ENCODE measurements around the gene TMC6. TPM values are rescaled to one million over a fixed set of nuclear protein-coding genes. Genes with fewer than 3 reads are reported as not detected.

The TMC6 gene
- total RNA-seq, 1 experiment from 2014 or later, result 50.5 TPM

DNA sequence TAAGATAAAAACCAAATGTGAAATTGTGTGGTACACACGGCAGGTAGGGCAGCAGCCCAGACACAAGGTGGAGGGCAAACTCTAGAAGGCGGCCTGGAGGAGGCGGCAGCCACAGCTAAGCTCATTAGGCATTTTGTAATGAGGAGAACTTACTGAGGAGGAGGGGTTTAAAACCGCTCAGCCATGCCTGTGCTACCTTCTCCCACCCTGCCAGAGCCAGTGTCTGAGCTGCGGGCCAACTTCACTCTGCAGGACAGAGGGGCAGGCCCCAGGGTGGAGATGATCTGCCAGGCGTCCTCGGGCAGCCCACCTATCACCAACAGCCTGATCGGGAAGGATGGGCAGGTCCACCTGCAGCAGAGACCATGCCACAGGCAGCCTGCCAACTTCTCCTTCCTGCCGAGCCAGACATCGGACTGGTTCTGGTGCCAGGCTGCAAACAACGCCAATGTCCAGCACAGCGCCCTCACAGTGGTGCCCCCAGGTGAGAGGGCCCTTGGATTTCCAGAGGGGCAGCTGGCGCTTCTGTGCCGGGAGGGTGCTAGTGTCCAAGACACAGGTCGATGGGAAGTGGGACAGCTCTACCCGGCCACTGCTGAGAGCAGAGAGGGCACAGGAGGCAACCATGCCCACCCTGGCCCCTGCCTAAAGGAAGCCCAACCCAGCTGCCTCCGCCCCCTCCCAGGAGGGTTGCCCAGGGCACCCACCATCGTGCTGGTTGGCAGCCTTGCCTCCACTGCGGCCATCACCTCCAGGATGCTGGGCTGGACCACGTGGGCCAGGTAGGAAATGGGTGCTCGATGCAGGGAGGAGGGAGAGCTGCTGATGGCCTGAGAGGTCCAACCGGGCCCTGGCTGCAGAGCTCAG is 35.6 kb upstream of the TMC6 start:
- peak; percentile 57 for DNase-seq (ENCODE audit: low spot score)
- in situ Hi-C loops (cut with HindIII; ENCODE audit: low sequenced_read_pairs), result no loop called here

DNA sequence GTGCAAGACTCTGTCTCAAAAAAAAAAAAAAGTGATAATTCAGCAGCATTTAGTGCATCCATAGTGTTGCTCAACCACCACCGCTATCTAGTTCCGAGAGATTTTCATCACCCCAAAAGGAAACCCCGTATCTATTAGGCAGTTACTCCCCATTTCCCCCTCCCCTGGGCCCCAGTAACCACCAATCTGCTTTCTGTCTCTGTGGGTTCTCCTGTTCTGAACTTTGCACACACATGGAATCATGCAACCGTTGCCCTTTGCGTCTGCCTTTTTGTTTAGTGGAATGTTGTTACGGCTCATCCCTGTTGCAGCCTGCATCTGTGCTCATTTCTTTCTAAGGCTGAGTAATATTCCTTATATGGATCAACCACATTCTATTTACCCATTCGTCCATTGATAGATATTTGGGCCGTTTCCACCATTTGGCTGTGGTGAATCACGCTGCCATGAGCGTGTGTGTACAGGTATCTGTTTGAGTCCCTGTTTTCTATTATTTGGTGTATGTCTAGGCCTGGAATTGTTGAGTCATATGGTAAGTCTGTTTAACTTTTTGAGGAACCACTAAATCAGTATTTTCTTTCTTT is 31.1 kb upstream of the TMC6 start:
- DNase-seq (ENCODE audit: low spot score), result no peak
- in situ Hi-C loops (cut with HindIII; ENCODE audit: low sequenced_read_pairs), result no loop called here

DNA sequence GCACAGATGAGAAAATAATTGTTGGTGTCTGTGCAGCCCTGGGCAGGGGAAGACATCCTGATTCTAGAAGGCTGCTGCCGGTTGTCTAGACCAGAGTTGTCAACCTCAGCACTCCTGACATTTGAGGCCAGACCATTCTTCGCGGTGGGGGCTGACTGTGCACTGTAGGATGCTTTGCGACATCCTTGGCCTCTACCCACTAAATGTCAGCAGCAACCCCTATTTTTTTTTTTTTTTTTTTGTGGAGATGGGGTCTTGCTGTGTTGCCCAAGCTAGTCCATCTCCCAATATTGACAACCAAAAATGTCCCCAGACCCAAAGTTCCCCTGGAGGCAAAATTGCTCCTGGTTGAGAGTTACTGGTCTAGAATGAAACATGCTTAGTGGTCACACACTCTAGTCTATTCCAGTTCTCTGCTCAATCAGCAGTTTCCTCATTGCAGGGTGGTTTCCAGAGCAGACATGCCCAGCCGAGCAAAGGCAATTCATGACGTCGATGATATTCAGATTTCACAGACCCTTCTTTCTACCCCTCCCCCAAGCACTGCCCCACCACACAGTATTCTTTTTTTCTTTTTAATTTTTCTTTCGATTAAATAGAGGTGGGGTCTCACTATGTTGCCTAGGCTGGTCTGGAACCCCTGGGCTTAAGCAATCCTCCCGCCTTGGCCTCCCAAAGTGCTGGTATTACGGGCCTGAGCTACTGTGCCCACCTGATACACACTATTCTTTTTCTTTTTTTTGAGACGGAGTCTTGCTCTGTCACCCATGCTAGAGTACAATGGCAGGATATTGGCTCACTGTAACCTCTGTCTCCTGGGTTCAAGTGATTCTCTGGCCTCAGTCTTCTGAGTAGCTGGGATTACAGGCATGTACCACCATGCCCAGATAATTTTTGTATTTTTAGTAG is 26.6 kb upstream of the TMC6 start:
- in situ Hi-C loops (cut with HindIII; ENCODE audit: low sequenced_read_pairs), result no loop called here
- DNase-seq (ENCODE audit: low spot score), result no peak

DNA sequence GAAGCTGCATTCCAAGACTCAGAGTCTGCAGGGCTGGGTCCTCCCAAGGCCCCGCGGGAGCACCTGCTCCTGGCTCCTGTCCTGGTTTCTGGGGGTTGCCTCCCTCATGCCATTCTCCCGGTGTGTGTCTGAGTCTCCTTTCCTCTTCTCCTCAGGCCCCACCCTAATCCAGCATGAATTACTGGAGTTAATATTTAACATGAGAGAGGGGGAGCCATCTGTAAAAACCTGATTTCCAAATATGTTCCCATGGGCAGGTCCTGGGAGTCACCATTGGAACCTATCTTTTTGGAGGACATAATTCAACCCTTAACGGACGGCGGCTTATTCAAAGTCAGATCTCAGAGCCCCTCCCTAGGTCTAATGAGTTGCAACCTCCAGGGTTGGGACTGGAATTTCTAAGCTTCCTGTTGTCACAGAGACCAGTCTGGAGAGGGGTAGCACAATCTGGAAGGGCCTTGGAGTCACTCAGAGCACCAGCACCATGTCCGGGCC is 23.0 kb upstream of the TMC6 start:
- in situ Hi-C loops (cut with HindIII; ENCODE audit: low sequenced_read_pairs), result no loop called here

DNA sequence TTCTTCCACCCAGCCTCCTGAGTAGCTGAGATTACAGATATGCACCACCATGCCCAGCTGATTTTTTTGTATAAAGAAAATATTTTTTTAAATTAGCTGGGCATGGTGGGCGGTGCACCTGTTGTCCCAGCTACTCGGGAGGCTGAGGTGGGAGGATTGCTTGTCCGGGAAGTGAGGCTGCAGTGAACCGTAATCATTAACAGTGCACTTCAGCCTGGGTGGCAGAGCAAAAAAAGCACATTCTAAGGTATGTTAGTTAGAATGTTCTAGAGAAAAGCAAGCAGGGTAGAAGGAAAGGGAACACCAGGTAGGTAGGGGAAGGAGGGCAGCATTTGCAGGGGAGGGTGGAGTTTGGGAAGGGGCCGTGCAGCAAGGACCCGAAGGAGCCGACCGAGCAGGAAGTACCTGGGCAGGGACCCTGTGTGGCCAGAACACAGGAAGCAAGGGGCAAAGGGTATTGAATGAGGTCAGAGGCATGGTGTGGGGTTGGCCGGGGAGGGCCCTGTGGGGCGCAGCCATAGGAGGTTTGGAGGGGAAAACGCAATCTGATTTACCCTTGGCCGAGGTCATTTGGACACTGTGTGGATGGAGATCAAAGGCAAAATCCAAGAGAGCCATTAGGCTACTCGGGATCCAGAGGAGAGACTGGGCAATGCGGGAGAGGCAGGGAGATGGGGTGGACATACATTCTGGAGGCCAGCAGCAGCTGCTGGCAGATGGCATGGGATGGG is 19.9 kb upstream of the TMC6 start:
- DNase-seq (ENCODE audit: low spot score), result no peak
- in situ Hi-C loops (cut with HindIII; ENCODE audit: low sequenced_read_pairs), result no loop called here

More for the DNA sequence above, 23.0 kb upstream of the TMC6 start:
- no peak for DNase-seq (ENCODE audit: low spot score)

DNA sequence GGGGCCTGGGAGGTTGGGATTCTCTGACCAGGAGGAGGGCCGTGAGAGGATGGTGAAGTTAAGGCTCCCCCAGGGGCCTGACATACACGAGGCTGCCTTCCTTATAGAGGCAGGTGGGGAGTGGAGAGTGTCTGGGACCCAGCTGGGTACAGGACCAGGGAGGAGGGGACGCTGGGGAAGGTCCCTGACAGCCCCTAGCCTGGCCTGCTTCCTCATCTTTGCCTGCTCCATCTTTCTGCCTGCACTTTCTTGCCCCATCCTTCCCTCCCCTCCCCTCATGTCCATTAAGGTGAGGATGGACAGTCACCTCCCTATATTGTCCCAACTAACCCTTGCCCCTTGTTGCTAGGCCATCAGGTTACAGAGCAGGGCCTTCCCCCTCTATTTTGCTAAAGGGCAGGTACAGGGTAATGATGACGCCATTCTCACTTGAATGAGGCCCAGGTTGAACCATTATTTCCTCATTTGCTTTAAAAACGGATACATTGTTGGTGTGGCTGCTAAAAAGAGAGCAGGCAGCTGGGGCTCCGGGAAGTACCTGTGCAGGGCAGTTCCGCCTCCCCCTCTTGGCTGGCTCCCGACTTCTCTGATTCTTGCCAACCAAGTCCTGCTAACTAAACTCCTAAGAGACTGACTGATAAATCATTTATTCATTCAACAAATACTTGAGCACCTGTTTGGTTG is 18.9 kb upstream of the TMC6 start:
- no peak for DNase-seq (ENCODE audit: low spot score)
- in situ Hi-C loops (cut with HindIII; ENCODE audit: low sequenced_read_pairs), result no loop called here

DNA sequence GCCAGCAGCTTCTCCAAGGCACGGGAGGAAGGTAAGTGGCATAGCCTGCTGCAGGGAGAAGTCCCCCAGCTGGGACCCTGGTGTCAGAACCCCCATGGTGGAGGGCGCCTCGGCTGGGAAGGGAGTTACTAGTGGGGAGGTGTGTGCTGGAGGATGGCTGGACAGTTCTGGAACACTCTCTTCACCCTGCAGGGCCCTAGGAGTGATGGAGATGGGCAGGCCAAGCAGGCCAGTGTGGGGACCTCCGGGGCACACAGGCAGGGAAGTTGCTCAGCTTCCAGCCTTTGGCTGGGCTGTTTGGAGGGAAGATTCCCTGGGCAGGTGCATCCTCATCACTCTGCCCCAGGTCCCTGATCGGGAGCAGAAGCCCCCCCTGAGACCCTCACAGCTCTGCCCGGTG is 18.3 kb upstream of the TMC6 start:
- in situ Hi-C loops (cut with HindIII; ENCODE audit: low sequenced_read_pairs), result no loop called here
- no peak for DNase-seq (ENCODE audit: low spot score)

DNA sequence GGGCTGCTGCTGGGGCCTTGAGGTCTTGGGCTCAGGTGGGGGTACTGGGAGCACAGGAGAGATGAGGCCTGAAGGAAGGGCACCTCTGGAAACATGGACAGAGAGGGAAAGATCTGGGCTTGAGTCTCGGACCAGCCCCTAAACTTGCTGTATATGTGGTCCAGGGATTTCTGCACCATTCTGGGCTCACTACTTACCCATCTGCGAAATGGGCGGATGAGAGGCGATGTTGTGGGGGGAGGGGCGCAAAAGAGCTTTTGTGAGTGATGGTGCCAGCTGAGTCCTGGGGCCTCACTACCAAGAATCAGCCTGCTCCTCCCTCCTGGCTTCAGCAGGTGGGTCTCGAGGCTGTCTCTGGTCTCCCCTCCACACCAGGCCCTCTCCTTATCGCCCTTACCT is 17.9 kb upstream of the TMC6 start:
- in situ Hi-C loops (cut with HindIII; ENCODE audit: low sequenced_read_pairs), result no loop called here
- DNase-seq (ENCODE audit: low spot score), result no peak

DNA sequence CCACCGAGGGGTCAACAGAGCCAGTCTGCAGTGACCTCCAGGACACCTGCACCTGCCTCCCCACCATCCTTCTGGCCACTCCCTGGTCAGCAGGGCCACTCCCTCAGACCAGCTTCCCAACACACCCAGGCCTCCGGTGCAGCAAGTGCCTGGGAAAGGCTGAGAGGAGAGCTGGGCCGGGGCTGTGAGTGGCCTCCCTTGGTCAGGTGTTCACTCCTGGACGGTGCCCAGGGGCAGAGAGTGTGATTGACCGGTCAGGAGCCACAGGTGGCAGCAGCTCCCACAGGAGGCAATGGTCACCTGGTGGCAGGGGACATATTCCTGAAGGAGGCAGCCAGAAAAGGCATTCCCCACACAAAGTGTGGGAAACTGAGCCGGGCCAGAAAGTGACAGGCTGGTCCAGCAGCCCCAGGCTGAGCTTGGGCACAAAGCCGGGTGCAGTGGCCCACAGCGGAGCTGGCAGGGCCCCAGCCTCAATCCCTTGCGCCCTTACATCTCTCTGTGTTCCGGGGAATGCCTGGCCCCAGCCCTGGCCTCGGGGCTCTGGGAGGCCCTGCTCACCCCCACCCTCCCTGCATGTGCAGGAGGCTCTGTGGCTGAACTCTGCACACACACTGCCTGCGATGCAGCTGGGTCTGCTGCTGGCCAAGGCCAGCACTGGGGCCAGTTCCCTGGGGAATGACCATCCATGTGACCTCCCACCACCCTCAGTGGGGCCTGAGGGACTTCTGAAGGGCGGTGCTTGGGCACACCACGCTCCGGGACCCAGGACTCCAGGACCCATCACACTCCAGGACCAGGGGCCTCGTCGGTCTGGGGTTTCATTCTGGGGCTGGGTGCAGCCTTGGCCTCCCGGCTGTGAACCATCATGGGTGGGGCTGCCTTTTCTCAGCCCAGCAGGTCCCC is 16.4 kb upstream of the TMC6 start:
- in situ Hi-C loops (cut with HindIII; ENCODE audit: low sequenced_read_pairs), result no loop called here
- DNase-seq (ENCODE audit: low spot score), result no peak

DNA sequence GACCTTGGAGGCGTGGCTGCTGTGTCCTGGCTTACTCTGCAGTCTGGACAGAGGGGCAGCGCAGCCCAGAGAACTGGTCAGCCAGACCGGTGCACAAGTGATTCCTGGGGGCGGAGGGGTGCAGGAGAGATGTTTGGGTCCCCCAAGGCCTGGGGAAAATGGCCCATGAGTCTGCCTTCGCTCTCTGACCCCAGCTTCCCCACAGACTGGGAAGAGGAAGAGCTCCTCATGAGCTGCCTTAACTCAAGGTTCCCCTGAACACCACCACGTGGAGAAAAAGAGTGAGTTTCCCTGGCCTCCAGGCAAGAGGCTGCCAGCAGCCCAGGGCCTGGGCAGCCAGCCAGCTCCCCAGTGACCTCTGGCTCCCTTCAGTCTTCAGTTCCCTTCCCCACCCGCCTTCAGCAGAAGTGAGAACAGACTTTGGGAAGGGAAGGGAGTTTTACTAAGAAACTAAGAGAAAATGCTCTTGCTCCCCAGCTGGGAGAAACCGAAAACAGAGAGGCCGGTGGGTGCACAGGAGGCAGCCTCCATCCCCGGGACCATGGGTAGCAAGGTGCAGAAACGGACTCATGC is 15.7 kb upstream of the TMC6 start:
- DNase-seq (ENCODE audit: low spot score), result peak; percentile 40
- in situ Hi-C loops (cut with HindIII; ENCODE audit: low sequenced_read_pairs), result no loop called here

DNA sequence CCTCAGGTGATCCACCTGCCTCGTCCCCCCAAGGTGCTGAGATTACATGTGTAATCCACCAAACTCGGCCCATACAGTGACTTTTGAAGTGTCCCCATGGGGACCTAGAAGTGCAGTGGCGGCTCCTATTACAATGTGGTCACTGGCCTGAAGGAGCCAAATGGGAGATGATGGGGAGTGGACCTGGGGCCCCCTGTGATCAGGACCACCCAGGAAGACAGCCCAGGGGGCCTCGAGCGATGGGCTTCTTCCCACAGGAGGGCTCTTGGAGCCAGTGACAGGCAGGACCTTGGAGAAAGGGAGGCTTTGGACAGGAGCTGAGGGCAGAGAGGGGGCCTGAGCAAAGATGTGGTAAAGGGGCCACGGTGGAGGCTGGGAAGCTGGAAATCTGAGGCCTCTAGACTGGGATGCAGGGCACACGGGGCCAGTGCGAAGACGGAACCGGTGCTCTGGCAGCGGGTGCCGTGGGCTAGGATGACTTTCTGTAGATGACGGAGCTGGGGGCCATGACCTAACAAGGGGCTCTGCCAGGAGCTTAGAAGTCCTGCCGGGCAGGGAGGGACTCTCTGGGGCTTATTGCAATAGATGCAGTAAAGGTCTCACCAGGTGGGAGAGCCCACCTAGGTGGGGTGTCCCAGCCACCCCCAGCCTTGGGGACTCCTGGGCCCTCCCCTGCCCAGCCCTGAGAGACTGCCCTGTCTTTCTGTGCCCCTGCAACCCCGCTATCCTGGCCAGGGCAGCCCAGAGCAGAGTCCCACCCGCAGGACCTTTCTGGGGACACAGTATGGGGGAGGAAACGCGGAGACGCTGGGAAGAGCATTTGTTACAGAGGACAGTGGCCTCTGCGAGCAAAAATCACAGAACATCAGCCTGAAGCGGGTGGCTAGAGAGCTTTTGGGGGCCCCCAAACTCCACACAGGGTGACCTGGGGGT is 14.9 kb upstream of the TMC6 start:
- no peak for DNase-seq (ENCODE audit: low spot score)

DNA sequence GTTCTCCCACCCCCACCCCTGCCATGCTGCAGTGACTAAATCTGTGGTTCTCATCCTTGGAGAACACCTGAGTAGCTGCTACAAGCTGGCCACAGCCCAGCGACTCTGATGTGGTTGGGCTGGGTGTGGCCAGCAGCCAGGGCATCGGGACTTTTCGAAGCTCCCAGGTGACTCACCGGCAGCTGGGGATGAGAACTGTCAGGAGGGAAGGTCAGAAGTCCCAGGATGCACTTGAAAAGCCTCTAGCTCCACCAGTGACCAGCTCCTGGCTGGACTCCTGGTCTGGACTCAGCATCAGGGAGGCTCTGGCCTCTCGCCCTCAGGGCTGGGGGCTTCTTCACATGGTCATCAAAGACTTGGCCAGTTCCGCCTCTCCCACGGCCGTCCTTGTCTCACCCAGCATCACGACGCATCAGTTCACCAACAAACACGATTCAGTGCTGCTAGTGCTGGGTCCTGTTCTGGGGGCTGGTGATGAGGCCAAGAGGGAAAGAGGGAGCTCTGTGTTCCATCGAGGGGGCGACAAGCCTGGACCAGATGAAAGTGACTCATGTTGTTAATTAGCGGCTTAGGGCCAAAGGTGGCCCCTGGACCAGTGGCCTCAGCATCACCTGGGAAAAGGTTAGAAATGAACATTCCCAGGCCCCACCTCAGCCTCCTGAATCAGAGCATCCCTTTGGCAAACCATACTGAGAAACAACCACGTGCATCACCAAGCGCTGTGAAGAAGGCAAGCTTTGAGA is 13.7 kb upstream of the TMC6 start:
- DNase-seq (ENCODE audit: low spot score), result no peak
- in situ Hi-C loops (cut with HindIII; ENCODE audit: low sequenced_read_pairs), result no loop called here

More for the DNA sequence above, 14.9 kb upstream of the TMC6 start:
- in situ Hi-C loops (cut with HindIII; ENCODE audit: low sequenced_read_pairs), result no loop called here

DNA sequence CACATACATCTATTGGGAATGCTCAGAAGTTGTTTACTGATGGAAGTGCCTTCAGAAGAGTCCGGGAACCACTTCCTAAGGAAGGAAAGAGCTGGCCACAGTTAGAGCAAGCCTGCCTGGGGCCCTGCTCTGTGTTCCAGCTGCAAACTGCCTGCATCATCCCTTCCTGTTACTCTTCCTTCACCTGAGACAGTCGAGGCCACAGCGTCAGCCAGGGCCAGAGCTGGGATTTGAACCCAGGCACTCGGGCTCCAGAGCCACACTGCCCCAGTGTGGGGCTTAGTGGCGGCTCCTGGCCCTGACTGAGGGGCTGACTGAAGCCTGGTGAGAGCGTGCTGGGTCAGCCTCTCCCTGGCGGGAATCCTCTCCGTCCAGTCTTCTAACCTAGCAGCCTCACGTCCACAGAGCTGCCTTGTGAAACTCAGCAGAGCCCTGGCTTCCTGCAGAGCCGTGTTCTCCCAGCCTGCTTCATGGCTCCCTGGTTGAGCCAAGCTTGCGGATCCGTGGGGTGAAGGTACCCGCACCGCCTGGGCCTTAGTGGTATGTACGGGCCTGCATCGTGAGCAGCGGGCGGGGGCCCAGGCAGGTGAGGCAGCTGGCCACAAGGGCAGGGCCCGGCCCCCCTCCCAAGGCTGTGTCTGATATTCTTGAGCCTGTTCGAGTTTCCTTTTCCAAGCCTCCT is 13.0 kb upstream of the TMC6 start:
- no peak for DNase-seq (ENCODE audit: low spot score)

DNA sequence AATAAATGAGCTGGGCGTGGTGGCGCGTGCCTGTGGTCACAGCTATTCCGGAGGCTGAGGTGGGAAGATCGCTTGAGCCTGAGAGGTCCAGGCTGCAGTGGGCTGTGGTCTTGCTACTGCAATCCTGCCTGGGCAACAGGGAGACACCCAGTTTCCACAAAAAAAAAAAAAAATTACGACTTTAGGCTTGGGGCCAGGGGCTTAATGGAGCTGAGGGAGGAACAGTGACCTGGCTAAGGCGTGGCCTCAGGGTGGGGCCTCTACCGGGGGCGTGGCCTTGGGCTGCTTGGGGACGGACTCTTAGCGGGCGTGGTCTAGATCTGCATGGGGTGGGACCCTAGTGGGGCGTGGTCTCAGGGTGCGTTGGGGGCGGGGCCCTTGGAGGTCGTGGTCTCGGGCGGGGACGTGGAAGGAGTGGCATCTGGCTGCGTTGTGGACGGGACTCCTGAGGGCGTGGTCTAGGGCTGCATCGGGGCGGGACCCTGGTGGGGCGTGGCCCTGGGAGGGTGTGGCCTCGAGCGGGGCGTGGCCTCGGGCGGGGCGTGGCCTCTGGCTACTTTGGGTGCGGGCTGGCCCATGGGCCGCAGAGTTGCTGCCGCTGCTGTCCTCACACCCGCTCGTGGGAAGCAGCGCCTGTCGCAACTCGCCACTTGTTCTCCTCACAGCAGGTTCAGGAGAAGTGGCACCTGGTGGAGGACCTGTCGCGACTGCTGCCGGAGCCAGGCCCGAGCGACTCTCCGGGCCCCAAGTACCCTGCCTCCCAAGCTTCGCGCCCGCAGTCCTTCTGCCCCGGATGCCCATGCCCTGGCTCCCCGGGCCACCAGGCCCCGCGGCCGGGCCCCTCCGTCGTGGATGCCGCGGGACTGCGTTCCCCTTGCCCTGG is 11.9 kb upstream of the TMC6 start:
- peak; percentile 65 for DNase-seq (ENCODE audit: low spot score)
- in situ Hi-C loops (cut with HindIII; ENCODE audit: low sequenced_read_pairs), result no loop called here

More for the DNA sequence above, 13.0 kb upstream of the TMC6 start:
- in situ Hi-C loops (cut with HindIII; ENCODE audit: low sequenced_read_pairs), result no loop called here

All from G401 (cell line).